ENCODE data around the gene ACTG1. TPM values are rescaled to one million over a fixed set of nuclear protein-coding genes. Genes with fewer than 3 reads are reported as not detected.

ACTG1 gene
- total RNA-seq, 1 experiment from 2014 or later: 3,247 TPM

DNA sequence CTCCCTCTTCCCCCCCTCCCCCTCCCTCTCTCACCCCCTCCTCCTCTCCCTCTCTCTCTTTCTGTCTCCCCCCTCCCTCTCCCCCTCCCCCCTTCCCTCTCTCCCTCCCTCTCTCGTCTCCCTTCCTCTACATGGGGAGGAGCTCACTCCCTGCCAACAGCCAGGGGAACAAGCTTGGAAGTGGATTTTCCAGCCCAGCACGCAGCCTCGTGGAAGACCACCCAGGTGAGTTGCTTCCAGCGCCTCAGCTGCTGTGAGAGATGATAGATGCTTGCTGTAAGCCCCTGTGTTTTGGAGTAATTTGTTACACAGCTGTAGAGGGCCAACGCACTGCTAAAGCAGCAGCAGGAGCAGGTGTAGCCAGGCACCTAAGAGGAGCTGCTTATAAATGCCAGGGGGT lies 20.8 kb downstream of the ACTG1 start:
- peaks cover 35% of the 10 kb centered on the region for H3K4me1 ChIP-seq (ENCODE audit: insufficient read depth, low read length, poor library complexity, severe bottlenecking)
- CTCF ChIA-PET: no interaction called here
- POLR2A ChIA-PET (ENCODE audit: low non-redundant PET): no interaction called here
- intact Hi-C loops (cut with micrococcal nuclease; ENCODE audit: unreplicated experiment): no loop called here
- TF ChIP-seq EZH2 (IDR thresholded peaks at IDR 0.05; ENCODE audit: borderline replicate concordance, low read depth, low read length, poor library complexity, severe bottlenecking): no peak
- TF ChIP-seq, protein P1, sequence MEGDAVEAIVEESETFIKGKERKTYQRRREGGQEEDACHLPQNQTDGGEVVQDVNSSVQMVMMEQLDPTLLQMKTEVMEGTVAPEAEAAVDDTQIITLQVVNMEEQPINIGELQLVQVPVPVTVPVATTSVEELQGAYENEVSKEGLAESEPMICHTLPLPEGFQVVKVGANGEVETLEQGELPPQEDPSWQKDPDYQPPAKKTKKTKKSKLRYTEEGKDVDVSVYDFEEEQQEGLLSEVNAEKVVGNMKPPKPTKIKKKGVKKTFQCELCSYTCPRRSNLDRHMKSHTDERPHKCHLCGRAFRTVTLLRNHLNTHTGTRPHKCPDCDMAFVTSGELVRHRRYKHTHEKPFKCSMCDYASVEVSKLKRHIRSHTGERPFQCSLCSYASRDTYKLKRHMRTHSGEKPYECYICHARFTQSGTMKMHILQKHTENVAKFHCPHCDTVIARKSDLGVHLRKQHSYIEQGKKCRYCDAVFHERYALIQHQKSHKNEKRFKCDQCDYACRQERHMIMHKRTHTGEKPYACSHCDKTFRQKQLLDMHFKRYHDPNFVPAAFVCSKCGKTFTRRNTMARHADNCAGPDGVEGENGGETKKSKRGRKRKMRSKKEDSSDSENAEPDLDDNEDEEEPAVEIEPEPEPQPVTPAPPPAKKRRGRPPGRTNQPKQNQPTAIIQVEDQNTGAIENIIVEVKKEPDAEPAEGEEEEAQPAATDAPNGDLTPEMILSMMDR (conservative IDR thresholded peaks at IDR 0.05; ENCODE audit: low read depth, low read length): no peak
- no peak overlapping the region for H3K27ac ChIP-seq (ENCODE audit: low read depth, low read length, poor library complexity, severe bottlenecking)
- no peak overlapping the region for H3K4me3 ChIP-seq (ENCODE audit: low read depth, low read length, poor library complexity, severe bottlenecking)
- H3K36me3 ChIP-seq (ENCODE audit: insufficient read depth, low read length, poor library complexity, severe bottlenecking): no peaks in the 10 kb centered on the region
- BruUV-seq (replicated peaks): no TSS peak
- H3K27me3 ChIP-seq (replicated peaks; ENCODE audit: insufficient read depth, low read depth, low read length, poor library complexity): no peaks in the 10 kb centered on the region
- no peaks in the 10 kb centered on the region for H3K9me3 ChIP-seq (ENCODE audit: low read depth, low read length, poor library complexity, severe bottlenecking)
- DNase-seq (ENCODE audit: low spot score): no peak

DNA sequence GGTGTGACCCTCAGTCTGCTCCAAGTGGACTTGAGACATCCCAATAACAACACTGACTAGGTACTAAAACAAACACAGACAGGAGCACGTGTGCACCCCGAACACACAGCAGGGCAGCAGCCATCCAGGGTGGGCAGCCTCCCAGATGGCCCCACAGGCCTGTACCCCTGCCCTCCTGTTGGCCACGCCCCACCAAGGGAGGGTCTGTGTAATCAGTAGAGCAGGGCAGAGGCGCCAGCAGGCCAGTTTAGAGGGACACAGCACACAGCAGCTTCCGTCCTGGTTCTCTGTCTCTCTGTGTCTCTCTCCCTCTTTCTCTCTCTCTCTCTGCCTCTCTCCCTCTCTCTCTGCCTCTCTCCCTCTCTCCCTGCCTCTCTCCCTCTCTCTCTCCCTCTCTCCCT lies 21.4 kb downstream of the ACTG1 start:
- Histone ChIP-seq H3K4me1 (ENCODE audit: insufficient read depth, low read length, poor library complexity, severe bottlenecking) (peaks cover 41% of the 10 kb centered on the region), H3K36me3 (ENCODE audit: insufficient read depth, low read length, poor library complexity, severe bottlenecking) (no peaks in the 10 kb centered on the region), H3K27me3 (replicated peaks; ENCODE audit: insufficient read depth, low read depth, low read length, poor library complexity) (no peaks in the 10 kb centered on the region), H3K9me3 (ENCODE audit: low read depth, low read length, poor library complexity, severe bottlenecking) (no peaks in the 10 kb centered on the region), H3K27ac (ENCODE audit: low read depth, low read length, poor library complexity, severe bottlenecking) (no peak overlapping the region), H3K4me3 (ENCODE audit: low read depth, low read length, poor library complexity, severe bottlenecking) (no peak overlapping the region)
- intact Hi-C loops (cut with micrococcal nuclease; ENCODE audit: unreplicated experiment): no loop called here
- ChIA-PET CTCF (no interaction called here), POLR2A (ENCODE audit: low non-redundant PET) (no interaction called here)
- TF ChIP-seq EZH2 (IDR thresholded peaks at IDR 0.05; ENCODE audit: borderline replicate concordance, low read depth, low read length, poor library complexity, severe bottlenecking): no peak
- TF ChIP-seq, protein P1 (conservative IDR thresholded peaks at IDR 0.05; ENCODE audit: low read depth, low read length): no peak
- DNase-seq (ENCODE audit: low spot score): no peak
- no TSS peak for BruUV-seq (replicated peaks)

DNA sequence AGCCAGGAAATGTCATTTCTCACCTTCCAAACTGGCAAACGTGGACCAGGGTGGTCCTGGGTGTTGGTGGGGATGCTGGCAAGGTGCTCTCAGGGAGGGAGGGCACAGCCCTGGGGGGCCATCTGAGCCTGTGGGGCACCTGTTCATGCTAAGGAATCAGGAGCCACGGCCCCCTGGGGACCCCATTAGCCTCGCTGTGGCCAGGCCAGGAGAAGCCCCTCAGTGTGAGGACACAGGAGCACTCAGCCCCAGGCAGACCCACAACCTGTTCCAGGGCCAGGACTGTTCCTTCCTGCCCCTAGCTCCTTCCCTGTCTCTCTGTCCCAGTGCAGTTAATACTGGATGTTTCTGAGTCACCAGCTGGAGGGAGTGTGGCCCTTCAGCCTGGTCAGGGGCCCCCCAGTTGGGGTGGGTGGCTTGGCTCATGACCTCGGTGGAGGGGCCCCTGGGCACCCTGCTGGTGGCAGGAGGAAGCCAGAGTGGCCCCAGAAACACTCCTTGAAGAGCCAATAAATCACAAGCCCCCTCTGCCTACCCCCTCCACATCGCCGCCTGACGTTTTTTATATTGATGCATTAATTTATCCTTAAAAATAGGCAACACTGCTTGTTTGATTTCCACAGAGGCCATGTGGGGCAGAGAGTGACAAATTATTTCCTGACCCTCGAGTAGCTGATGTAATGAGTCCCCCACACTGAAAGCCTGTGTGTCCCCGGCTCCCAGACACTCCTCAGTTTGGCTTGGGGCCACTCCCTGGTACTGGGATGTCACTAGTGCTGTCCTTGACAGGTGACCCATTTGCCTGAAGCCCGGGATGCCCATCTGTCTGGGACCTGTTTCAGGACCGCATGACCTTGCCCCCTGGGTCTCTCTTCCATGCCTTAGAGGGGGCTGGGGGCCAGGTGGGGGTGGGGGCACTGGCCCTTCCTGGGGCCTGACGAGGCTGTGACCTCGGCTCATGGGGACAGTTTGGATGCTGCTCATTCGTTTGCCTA lies 22.3 kb downstream of the ACTG1 start:
- Histone ChIP-seq H3K27ac (ENCODE audit: low read depth, low read length, poor library complexity, severe bottlenecking) (peak overlapping the region; percentile 96), H3K4me3 (ENCODE audit: low read depth, low read length, poor library complexity, severe bottlenecking) (no peak overlapping the region), H3K9me3 (ENCODE audit: low read depth, low read length, poor library complexity, severe bottlenecking) (no peaks in the 10 kb centered on the region), H3K4me1 (ENCODE audit: insufficient read depth, low read length, poor library complexity, severe bottlenecking) (peaks cover 43% of the 10 kb centered on the region), H3K27me3 (replicated peaks; ENCODE audit: insufficient read depth, low read depth, low read length, poor library complexity) (no peaks in the 10 kb centered on the region), H3K36me3 (ENCODE audit: insufficient read depth, low read length, poor library complexity, severe bottlenecking) (no peaks in the 10 kb centered on the region)
- TF ChIP-seq, protein P1 (conservative IDR thresholded peaks at IDR 0.05; ENCODE audit: low read depth, low read length): no peak
- TF ChIP-seq EZH2 (IDR thresholded peaks at IDR 0.05; ENCODE audit: borderline replicate concordance, low read depth, low read length, poor library complexity, severe bottlenecking): no peak
- POLR2A ChIA-PET (ENCODE audit: low non-redundant PET): interaction anchor here (0.6 kb wide), 1 partner anchor 60 kb away, joined by 11 read pairs; no protein-coding TSS in a partner anchor
- CTCF ChIA-PET: interaction anchor here (1.2 kb wide), 1 partner anchor 236 kb away, joined by 5 read pairs; no protein-coding TSS in a partner anchor
- DNase-seq (ENCODE audit: low spot score): no peak
- BruUV-seq (replicated peaks): no TSS peak
- intact Hi-C loops (cut with micrococcal nuclease; ENCODE audit: unreplicated experiment): no loop called here
